Pancreas (tissue), 10 donors: ENCODE measurements around the gene SYTL3. TPM values are rescaled to one million over a fixed set of nuclear protein-coding genes. Genes with fewer than 3 reads are reported as not detected.
"Not testable (repeated sequence)": the region's sequence is repeated elsewhere in the genome, so short reads cannot be mapped to it uniquely, and the experiment has no call there.

ENCODE experiments used
- ATAC-seq, 4 donors: fragments of 200-7000 bp; cut with Tn5 transposase; one replicate each; pipeline versions ENCODE4 v1.8.0 to v1.9.1; 2020; ENCODE audit warnings: mild to moderate bottlenecking in 4 of 4, moderate library complexity in 4 of 4
- DNase-seq, 6 donors: peaks; one replicate each; pipeline ENCODE4 v3.0.0-alpha.2; 2020
- FAIRE-seq: peaks from 2 replicates; lab custom pipeline; 2012; peaks lifted over from hg19 to GRCh38; lab: Jason Lieb, UNC
- H3K27ac ChIP-seq, 4 donors: fragments of 200-600 bp; sonication (generic); 1 replicate in 3 of 4; 2 replicates in 1 of 4; pipeline versions ENCODE4 v1.5.0 to v1.8.0; 2020
- H3K27me3 ChIP-seq, 4 donors: fragments of 200-600 bp; one replicate each; pipeline ENCODE4 v1.8.0; 2021
- H3K36me3 ChIP-seq, 3 donors: fragments of 200-600 bp; sonication (generic) in 1 of 3; one replicate each; pipeline versions ENCODE4 v1.5.0 to v1.8.0; 2020 to 2021
- H3K4me1 ChIP-seq, 3 donors: fragments of 200-600 bp; one replicate each; pipeline ENCODE4 v1.8.0; 2021
- H3K4me3 ChIP-seq, 4 donors: fragments of 200-600 bp; sonication (generic) in 2 of 4; one replicate each; pipeline versions ENCODE4 v1.5.0 to v1.8.0; 2020 to 2021
- H3K9me3 ChIP-seq, 4 donors: fragments of 200-600 bp; one replicate each; pipeline ENCODE4 v1.8.0; 2021
- WGBS, 2 donors: extraction: QIAGEN DNeasy Blood & Tissue Kit; methylation state at CpG; one replicate each; pipeline ENCODE4 v1.1.7; 2013; 5-methylcytosine and 5-hydroxymethylcytosine counted together
- intact Hi-C, 3 donors: fragments of 100-400 bp; cut with DNase I; formaldehyde crosslinking; loops; one replicate each; pipeline versions ENCODE4 v1.11.1 to v1.14.2; 2022
- polyA plus RNA-seq, 2 donors: library from polyadenylated mRNA; stranded (reverse); fragments of 200-250 nt; gene quantifications; one replicate each; pipeline ENCODE4 v1.2.3, GENCODE V29; 2013
- total RNA-seq, 6 donors: library from RNA; stranded (reverse); fragmentation: NEBNext Ultra II Directional in 4 of 6; extraction: Animal tissue kit (Norgen Biotek cat#: 25700) in 4 of 6; gene quantifications; one replicate each; pipeline versions ENCODE4 v1.2.1 to v1.2.4, GENCODE V29; 2021 to 2023
- TF ChIP-seq, protein P1 (sequence below), 4 donors: fragments of 200-600 bp; sonication (generic) in 3 of 4; IDR thresholded peaks; one replicate each; pipeline versions ENCODE4 v1.5.0 to v1.8.0; 2021; ENCODE audit warnings: antibody characterized with exemption in 4 of 4
- donor health status: healthy with polysubstance abuse.
- donor health status: DM: no; HTN: no; CAD: no; lungs with moderate emphysema.
- donor health status: DM: no; HTN: no; CAD: no.
- donor health status: control.
- donor health status: control.
- donor health status: Bipolar disorder and iron deficiency.
- donor health status: DM: yes; HTN: yes; CAD: no.
- donor health status: DM: no; HTN: no; CAD: no.
- donor health status: DM: no; HTN: no; CAD: no.
- donor health status: DM: yes; HTN: yes; CAD: no.

The SYTL3 gene
- total and polyA plus RNA-seq, 8 donors: 0.28 to 1.9 (median 0.83) TPM

DNA sequence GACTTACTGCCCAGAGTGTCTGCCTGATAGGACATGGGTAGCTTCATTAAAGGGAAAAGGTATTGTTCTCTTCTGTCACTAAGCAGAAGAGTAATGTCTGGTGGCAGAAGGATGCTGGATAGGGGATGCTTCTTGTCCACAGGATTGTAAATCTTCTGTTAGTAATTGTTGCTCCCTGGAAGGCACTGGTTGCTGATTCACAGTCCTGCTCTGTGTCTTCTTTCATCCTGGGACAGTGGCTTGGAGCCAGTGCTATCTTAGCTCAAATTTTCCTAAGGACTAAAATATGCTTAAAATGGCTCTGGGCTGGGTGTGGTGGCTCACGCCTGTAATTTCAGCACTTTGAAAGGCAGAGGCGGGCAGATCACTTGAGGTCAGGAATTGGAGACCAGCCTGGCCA is 48.0 kb downstream of the SYTL3 start:
- H3K27me3 ChIP-seq: no peaks in the 10 kb centered on the region
- no peaks in the 10 kb centered on the region for H3K4me1 ChIP-seq
- no peak overlapping the region for H3K27ac ChIP-seq
- ATAC-seq (no peak), FAIRE-seq (no peak), DNase-seq (no peak)
- H3K36me3 ChIP-seq: no peaks in the 10 kb centered on the region
- no peaks in the 10 kb centered on the region for H3K9me3 ChIP-seq
- no peak overlapping the region for H3K4me3 ChIP-seq
- WGBS, 2 donors: 86 to 94% methylated on average over 2 of the region's 2 CpGs
- intact Hi-C loops: no loop called here
- TF ChIP-seq, protein P1, sequence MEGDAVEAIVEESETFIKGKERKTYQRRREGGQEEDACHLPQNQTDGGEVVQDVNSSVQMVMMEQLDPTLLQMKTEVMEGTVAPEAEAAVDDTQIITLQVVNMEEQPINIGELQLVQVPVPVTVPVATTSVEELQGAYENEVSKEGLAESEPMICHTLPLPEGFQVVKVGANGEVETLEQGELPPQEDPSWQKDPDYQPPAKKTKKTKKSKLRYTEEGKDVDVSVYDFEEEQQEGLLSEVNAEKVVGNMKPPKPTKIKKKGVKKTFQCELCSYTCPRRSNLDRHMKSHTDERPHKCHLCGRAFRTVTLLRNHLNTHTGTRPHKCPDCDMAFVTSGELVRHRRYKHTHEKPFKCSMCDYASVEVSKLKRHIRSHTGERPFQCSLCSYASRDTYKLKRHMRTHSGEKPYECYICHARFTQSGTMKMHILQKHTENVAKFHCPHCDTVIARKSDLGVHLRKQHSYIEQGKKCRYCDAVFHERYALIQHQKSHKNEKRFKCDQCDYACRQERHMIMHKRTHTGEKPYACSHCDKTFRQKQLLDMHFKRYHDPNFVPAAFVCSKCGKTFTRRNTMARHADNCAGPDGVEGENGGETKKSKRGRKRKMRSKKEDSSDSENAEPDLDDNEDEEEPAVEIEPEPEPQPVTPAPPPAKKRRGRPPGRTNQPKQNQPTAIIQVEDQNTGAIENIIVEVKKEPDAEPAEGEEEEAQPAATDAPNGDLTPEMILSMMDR (IDR thresholded peaks at IDR 0.05): no peak

DNA sequence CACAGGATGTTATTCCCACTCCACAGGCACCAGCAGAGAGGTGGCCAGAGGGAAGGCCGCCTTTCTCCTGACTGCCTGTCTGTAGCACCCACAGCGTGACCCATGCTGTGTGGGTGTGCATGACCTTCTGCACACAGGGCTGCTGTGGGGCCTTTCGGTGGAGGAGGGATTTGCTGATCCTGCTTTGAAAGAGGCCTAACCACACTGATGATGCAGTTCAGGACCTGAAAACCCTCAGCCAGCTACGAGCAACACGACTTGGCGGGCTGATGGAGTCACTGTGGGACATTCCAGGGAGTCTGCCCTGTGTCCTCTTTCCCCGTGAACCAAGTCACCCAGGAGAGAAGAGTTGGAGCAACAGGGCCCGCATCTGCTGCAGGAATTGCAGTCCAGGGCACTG is 49.1 kb downstream of the SYTL3 start:
- Histone ChIP-seq H3K4me1 (no peaks in the 10 kb centered on the region), H3K36me3 (no peaks in the 10 kb centered on the region), H3K27me3 (no peaks in the 10 kb centered on the region), H3K4me3 (no peak overlapping the region), H3K9me3 (no peaks in the 10 kb centered on the region), H3K27ac (no peak overlapping the region)
- FAIRE-seq (no peak), ATAC-seq (no peak), DNase-seq (no peak)
- WGBS, 2 donors: 83 to 88% methylated on average over 8 of the region's 8 CpGs
- intact Hi-C loops: no loop called here
- TF ChIP-seq, protein P1 (IDR thresholded peaks at IDR 0.05): no peak

DNA sequence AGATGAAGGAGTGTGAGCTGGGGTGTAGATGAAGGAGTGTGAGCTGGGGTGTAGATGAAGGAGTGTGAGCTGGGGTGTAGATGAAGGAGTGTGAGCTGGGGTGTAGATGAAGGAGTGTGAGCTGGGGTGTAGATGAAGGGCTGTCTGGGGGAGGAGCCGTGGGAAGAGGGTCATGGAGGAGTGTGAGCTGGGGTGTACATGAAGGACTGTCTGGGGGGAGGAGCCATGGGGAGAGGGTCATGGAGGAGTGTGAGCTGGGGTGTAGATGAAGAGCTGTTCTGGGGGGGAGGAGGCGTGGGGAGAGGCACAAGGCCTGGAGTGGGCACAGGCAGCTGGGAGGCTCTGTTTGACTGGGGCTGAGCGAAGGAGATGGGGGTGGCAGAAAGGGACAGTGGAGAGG is 51.4 kb downstream of the SYTL3 start:
- H3K4me3 ChIP-seq, H3K27ac ChIP-seq, H3K27me3 ChIP-seq, H3K36me3 ChIP-seq, FAIRE-seq, DNase-seq, ATAC-seq, H3K4me1 ChIP-seq, intact Hi-C loops, H3K9me3 ChIP-seq: not testable (repeated sequence)
- 84 to 94% methylated on average over 3 of the region's 3 CpGs for WGBS, 2 donors

DNA sequence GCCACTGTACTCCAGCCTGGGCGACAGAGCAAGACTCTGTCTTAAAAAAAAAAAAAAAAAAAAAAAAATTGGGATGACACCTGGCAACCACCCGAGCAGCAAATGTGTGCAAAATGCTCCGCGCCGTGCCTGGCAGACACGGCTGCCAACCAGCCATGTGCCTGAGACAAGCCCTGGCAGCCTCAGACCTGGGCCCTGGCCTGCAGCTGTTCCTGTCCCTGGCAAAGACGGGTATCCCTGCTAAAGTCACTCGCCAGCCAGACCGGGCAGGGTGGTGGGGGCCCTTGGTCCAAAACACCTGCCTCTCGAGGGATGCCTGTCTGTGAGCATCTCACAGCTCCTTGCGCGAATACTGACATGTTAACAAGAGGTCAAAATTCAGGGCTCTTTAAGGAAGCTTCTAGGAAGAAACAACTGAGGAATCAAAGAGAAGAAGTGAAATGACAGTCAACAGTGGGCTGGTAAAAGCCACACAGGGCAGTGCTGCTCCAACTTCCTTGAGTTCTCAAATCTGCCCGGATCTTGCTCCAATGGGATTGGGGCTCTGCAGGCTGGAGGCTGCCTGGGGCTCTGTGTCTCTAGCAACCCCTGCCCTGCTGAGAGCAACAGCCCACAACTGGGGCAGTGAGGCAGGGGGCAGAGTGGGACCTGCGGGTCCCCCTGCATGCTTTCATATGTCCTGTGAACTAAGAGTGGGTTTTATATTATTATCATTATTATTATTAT is 53.4 kb downstream of the SYTL3 start:
- TF ChIP-seq, protein P1 (IDR thresholded peaks at IDR 0.05): no peak
- DNase-seq: peak in 2 of 6 donors; percentile 55 to 63
- Histone ChIP-seq H3K27ac (no peak overlapping the region), H3K4me1 (peaks cover 15 to 20% (median 17%) of the 10 kb centered on the region in 3 donors), H3K4me3 (no peak overlapping the region), H3K36me3 (no peaks in the 10 kb centered on the region), H3K27me3 (no peaks in the 10 kb centered on the region), H3K9me3 (no peaks in the 10 kb centered on the region)
- 80 to 85% methylated on average over 13 to 14 of the region's 14 CpGs for WGBS, 2 donors
- intact Hi-C loops: no loop called here
- no peak for FAIRE-seq
- ATAC-seq: no peak

DNA sequence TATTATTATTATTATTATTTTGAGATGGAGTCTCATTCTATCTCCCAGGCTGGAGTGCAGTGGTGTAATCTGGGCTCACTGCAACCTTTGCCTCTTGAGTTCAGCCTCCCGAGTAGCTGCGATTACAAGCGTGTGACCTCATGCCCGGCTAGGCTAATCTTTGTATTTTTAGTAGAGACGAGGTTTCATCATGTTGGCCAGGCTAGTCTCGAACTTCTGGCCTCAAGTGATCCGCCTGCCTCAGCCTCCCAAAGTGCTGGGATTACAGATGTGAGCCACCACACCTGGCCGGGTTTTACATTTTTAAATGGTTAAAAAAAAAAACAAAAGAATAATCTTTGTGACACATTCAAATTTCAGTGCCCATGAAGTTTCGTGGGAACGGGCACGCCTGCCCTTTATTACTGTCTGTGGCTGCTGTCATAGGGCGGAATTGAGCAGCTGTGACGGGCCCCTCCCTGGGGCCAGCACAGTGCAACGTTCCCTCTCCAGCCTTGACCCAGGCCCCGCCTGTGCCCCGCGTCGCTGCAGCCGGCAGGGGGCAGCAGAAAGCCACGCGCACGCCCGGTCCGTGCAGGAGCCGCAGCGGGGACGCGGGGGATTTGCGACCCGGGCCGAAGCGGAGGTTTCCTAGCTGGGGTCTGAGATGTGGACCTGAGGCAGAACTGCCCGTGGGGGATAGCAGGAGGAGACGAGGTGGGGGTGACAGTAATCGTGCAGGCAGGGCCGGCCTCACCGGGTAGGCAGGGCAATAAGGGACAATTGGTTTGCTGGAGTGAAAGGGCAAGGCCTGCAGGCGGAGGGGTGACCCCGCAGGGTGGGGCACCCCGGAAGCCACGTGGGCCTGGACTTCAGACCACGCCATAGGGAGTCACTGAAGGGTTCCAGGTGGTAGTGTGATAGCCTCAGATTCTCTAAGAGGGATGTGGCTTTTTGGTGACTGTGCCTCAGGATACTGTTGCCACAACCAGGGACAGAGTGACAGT is 54.3 kb downstream of the SYTL3 start:
- Histone ChIP-seq H3K27ac (no peak overlapping the region), H3K4me1 (peaks cover 15 to 20% (median 17%) of the 10 kb centered on the region in 3 donors), H3K4me3 (peak overlapping the region in 2 of 4 donors; percentile 29 to 41), H3K36me3 (no peaks in the 10 kb centered on the region), H3K27me3 (no peaks in the 10 kb centered on the region), H3K9me3 (no peaks in the 10 kb centered on the region)
- 8 to 9% methylated on average over 42 of the region's 42 CpGs for WGBS, 2 donors
- intact Hi-C loops: no loop called here
- DNase-seq (peak; percentile 69 to 96 (median 86)), ATAC-seq (peak; percentile 92 to 95 (median 94)), FAIRE-seq (no peak)
- TF ChIP-seq, protein P1 (IDR thresholded peaks at IDR 0.05): peak; percentile 92 to 99 (median 97)
